Testis (tissue), 2 donors: ENCODE results near the gene NBAS.

Source experiments
- CTCF ChIP-seq, 3 experiments: fragments of 450-650 bp in 2 of 3; fragments of 200-600 bp in 1 of 3; sonication (generic) in 1 of 3; IDR thresholded peaks; one replicate each; pipeline ENCODE4 v1.5.1; 2016 to 2019; ENCODE audit warnings: antibody characterized with exemption in 3 of 3, mild to moderate bottlenecking in 2 of 3, moderate library complexity in 1 of 3
- POLR2A ChIP-seq: fragments of 450-650 bp; IDR thresholded peaks from one replicate; pipeline ENCODE4 v1.6.1; 2017; ENCODE audit warnings: antibody characterized with exemption, mild to moderate bottlenecking, moderate library complexity

DNA sequence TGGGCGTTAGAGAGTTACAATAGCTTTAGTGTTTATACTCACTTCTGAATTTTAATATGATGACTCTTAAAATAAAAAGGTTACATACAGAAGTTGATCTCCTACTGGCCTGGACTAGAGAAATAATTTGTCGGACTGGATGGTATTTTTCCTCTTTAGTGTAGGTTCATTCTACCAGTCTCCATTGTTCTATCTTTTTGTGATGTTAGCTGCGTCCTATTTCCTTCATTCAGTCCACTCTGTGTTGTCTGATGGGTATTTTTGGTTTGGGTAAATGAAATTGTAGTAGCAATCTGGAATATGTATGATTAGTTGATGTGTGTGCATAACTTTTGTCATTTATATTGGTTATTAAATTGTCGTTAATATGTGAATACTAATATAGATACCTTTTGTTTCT lies 35.8 kb upstream of the NBAS start:
- TF ChIP-seq CTCF (IDR thresholded peaks at IDR 0.05) (no peak), POLR2A (no peak)
